ENCODE data around the gene PDE6C.

PDE6C gene

GRCh38 chr10:93589648-93590562 lies 22.4 kb upstream of the PDE6C start:
- no peaks in the 10 kb centered on the region for H3K4me1 ChIP-seq (ENCODE audit: control insufficient read depth in 1 of 2, insufficient read depth in 1 of 2, low read depth in 1 of 2, low read length in 1 of 2)
- no peak overlapping the region for H3K27ac ChIP-seq
- H3K27me3 ChIP-seq = no peaks in the 10 kb centered on the region
- H3K36me3 ChIP-seq = no peaks in the 10 kb centered on the region
- H3K4me3 ChIP-seq (ENCODE audit: low read depth in 1 of 2, low read length in 1 of 2) = no peak overlapping the region
- no peak for TF ChIP-seq CTCF (IDR thresholded peaks at IDR 0.05)
- H3K9me3 ChIP-seq = no peaks in the 10 kb centered on the region

GRCh38 chr10:93590638-93591037 lies 21.7 kb upstream of the PDE6C start:
- H3K4me3 ChIP-seq (ENCODE audit: low read depth in 1 of 2, low read length in 1 of 2) = no peak overlapping the region
- no peaks in the 10 kb centered on the region for H3K36me3 ChIP-seq
- no peaks in the 10 kb centered on the region for H3K9me3 ChIP-seq
- no peaks in the 10 kb centered on the region for H3K27me3 ChIP-seq
- no peak for TF ChIP-seq CTCF (IDR thresholded peaks at IDR 0.05)
- no peak overlapping the region for H3K27ac ChIP-seq
- H3K4me1 ChIP-seq (ENCODE audit: control insufficient read depth in 1 of 2, insufficient read depth in 1 of 2, low read depth in 1 of 2, low read length in 1 of 2) = no peaks in the 10 kb centered on the region

- Histone ChIP-seq H3K36me3 (no peaks in the 10 kb centered on the region), H3K27me3 (no peaks in the 10 kb centered on the region), H3K9me3 (no peaks in the 10 kb centered on the region), H3K4me3 (ENCODE audit: low read depth in 1 of 2, low read length in 1 of 2) (no peak overlapping the region), H3K4me1 (ENCODE audit: control insufficient read depth in 1 of 2, insufficient read depth in 1 of 2, low read depth in 1 of 2, low read length in 1 of 2) (no peaks in the 10 kb centered on the region), H3K27ac (no peak overlapping the region)
- no peak for TF ChIP-seq CTCF (IDR thresholded peaks at IDR 0.05)
Measured at GRCh38 chr10:93591065-93591808, 21.1 kb upstream of the PDE6C start.

GRCh38 chr10:93593254-93593653 lies 19.1 kb upstream of the PDE6C start:
- Histone ChIP-seq H3K9me3 (no peaks in the 10 kb centered on the region), H3K4me3 (ENCODE audit: low read depth in 1 of 2, low read length in 1 of 2) (no peak overlapping the region), H3K27ac (no peak overlapping the region), H3K36me3 (no peaks in the 10 kb centered on the region), H3K4me1 (ENCODE audit: control insufficient read depth in 1 of 2, insufficient read depth in 1 of 2, low read depth in 1 of 2, low read length in 1 of 2) (no peaks in the 10 kb centered on the region), H3K27me3 (peaks cover 3% of the 10 kb centered on the region)
- TF ChIP-seq CTCF (IDR thresholded peaks at IDR 0.05) = no peak

- peaks cover 8% of the 10 kb centered on the region for H3K27me3 ChIP-seq
Measured at GRCh38 chr10:93593749-93594148, 18.6 kb upstream of the PDE6C start.

More at GRCh38 chr10:93593749-93594148, 18.6 kb upstream of the PDE6C start:
- no peak overlapping the region for H3K4me3 ChIP-seq (ENCODE audit: low read depth in 1 of 2, low read length in 1 of 2)
- no peaks in the 10 kb centered on the region for H3K9me3 ChIP-seq
- TF ChIP-seq CTCF (IDR thresholded peaks at IDR 0.05) = no peak
- H3K4me1 ChIP-seq (ENCODE audit: control insufficient read depth in 1 of 2, insufficient read depth in 1 of 2, low read depth in 1 of 2, low read length in 1 of 2) = no peaks in the 10 kb centered on the region
- no peak overlapping the region for H3K27ac ChIP-seq
- H3K36me3 ChIP-seq = no peaks in the 10 kb centered on the region

Measured in neutrophil (primary cell).